HG02884 (cell line): ENCODE data around the gene MDH1B.
"Not testable (repeated sequence)": the region's sequence is repeated elsewhere in the genome, so short reads cannot be mapped to it uniquely, and the experiment has no call there.

ENCODE experiments used
- ATAC-seq: cut with Tn5 transposase; IDR thresholded peaks from one replicate; pipeline ENCODE4 v1.9.1; 2021; ENCODE audit warnings: mild to moderate bottlenecking, moderate library complexity; ENCODE audit not compliant: unreplicated experiment

Gene MDH1B

DNA sequence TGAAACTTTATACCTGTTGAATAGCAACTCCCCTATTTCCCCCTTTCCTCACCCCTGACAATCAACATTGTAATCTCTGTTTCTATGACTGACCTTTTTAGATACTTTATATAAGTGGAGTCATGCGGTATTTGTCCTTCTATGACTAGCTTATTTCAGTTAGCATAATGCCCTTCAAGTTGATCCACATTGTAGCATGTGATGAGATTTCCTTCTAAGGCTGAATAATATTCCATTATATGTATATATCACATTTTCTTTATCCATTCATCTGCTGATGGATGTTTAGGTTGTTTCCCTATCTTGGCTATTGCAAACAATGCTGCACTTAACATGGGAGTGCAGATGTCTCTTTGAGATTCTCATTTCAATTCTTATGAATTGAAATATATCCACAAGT, 9.7 kb upstream of the MDH1B start:
- no peak for ATAC-seq

DNA sequence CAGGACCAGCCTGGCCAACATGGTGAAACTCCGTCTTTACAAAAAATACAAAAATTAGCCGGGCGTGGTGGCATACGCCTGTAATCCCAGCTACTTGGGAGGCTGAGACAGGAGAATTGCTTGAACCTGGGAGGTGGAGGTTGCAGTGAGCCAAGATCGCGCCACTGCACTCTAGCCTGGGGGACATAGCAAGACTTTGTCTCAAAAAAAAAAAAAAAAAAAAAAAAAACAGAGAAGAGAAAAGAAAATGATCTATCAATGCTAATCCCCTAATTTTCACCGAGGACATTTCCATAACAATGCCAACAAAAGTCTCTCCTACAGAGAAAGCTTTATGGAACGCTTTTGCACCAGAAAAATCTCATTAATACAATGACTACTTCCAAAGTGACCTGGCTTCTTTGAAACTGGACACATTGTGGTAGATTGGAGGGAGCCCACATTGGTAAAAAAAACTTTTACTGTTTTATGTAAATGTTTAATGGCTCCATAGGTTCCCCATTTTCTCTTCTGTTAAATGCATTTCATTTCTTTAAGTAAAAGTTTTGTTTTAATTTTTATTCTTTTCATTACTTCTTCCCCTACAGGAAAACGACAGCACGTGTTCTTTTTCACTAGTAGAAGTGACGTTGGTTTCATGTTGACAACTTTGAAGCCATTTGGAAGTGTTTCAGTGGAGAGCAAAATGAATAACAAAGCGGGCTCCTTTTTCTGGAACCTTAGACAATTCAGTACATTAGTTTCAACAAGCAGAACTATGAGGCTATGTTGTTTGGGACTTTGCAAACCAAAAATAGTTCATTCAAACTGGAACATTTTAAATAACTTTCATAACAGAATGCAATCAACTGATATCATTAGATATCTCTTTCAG, 1.2 kb upstream of the MDH1B start:
- no peak for ATAC-seq

DNA sequence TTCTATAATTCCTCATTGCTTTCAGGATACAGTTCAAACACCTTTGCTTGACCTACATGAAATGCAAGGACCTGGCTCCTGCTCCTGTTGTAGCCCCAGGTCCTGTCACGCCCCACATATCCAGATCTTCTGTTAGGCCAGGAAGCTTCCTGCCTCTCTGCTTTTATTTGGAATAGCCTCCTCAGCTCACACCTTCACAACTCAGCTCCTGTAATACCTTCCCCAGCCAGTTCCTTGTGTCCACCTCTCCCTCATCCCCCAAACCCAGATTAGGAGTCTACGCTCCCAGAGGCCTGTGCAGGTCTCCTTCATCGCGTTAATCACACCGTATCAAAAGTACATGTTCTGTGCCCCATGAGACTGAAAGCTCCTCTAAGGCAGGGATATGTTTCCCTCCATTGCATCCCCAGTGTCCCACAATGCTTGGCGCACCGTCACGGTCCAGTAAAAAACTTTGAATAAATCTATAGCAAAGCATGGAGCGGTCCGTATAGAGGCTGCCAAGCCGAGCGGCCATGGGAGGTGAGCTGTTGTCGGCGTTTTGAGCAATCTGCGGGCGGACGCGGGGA, 371 bp downstream of the MDH1B start:
- ATAC-seq, result no peak

DNA sequence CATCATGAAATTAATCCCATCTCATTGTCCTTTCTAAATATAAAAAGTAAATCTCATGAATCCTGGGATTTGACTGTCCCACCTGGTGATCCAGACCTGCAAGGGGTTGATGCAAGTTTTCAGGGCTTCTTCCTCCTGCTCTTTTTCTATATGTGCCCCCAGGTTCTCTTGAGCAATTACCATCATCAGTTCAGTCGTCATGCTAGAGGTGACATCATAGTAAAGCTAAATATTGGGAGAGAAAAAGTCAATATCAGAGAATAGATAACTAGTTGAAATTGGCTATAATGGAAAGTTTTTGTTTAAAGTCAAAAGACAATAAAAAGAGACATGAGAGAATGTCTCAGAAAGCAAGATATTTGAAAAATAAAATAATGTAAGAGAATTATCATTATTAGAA, 8.3 kb downstream of the MDH1B start:
- ATAC-seq, result no peak

DNA sequence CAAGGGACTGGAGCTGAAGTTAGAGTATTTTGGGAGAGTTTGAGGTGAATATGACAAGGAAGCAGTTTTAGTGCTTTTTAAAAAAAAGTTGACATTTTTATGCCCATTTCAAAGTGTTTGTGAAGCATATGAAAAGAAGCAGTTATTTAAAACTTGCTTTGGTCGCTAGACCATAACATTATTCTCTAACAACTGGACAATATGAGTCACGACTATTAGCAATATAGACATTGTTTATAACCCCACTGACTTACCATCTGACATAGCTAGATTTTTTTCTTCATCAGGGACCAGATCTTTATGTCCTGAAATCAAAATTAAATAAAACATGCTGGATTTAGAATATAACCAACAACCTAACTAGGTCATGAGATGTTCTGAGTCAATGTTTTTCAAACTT, 24.3 kb downstream of the MDH1B start:
- peak; percentile 52 for ATAC-seq

DNA sequence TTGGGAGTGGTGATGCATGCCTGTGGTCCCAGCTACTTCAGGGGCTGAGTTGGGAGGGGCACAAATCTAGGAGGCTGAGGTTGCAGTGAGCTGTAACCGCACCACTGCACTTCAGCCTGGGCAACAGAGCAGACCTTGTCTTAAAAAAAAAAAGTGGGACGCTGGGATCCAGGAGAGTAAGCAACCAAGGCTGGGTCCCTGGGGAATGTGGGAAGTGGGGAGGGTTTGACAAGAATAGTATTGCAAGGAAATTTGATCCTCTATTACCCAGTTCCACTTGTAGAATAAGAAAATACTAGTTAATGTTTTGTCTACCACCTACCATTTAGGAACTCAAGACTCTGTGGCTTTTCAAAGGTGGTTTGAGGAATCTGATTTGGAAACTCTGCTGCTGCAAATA, 25.9 kb downstream of the MDH1B start:
- no peak for ATAC-seq

DNA sequence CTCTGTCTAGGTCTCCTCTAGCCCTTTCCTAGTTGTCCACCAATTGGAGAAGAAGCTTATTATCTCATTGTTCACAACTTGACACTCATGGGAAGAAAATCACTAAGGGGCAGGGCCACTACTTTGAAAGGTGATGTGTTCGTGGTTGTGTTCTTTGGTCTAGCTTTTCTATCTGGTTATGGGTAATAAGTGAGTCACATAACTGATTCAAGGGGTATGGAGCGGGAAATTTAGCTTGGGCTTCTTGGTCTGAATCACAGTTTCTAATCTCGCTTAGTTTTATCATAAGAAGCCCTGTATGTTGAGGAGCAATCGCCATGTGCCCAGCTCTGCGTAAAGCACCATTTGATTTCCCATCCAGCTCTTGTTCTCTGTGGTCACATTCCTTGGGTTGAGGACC, 28.2 kb downstream of the MDH1B start:
- no peak for ATAC-seq

DNA sequence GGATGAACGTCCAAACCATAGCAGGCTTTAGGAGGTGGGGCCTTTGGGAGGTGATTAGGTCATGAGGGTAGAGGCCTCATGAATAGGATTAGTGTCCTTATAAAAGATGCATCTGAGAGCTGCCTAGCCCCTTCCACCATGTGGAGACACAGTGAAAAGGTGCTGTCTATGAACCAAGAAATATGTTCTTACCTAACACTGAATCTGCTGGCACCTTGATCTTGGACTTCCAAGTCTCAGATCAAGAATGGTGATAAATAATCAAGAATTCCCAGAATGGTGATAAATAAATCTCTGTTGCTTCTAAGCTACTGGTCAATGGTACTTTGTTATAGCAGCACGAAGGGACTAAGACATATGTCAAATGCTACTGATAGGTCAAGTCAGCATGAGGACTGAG, 31.8 kb downstream of the MDH1B start:
- ATAC-seq, result no peak

DNA sequence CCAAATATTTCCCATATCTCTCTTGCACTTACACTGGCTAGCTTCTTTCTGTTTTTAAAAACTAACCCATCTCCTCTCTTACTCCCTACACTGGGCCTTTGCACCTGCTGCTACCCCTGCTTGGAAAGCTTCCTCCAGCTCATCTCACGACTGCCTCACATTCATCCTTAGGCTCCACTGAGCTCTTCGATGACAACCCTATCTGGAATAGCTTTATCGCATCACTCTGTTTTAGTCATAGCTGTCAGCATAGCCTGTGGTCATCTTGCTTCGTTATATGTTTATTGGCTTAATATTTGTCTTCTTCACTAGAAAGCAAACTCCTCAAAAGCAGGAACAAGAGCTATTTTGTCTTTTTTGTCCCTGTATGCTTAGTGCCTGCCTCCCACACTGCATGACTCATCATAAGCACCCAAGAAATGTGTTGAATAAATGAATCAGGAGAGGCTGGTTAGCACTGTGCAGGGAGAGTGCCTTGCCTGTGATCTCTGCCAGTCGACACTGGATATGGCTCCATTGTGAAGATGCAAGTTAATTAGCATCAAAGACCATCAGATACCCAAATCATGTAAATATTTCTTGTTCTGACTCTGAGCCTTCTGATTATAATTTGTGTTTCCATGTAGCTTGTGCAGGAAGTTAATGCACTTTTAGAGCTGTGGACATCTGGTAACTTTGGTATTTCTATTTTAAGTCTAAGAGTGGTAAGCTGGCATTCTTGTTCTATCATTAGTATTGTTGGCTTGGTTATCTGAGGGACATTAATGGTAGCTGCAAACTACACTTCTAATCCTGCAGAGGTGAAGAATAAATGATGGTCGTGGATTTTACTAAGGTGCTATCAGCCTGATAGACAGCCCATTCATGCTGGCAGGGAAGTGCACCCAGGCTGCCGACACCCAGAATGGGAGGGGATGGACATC, 36.6 kb downstream of the MDH1B start:
- ATAC-seq, result no peak

DNA sequence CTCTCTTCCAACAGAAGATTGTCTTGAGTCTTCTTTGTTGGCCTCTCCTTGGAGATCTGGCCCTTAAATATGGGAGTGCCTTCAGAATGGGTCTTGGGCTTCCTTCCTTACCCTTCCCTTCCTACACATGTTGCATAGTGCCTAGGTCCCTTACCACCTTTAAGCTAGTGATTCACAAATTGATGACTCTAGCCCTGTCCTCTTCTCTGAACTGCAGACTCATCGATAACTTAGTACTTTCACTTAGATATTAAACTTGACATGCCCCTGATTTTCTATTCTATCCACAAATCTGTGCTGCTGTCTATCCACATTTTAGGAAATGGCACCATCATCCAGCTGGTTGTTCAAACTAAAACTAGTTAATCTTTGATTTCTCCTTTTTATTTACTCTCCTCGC, 37.8 kb downstream of the MDH1B start:
- ATAC-seq, result no peak

DNA sequence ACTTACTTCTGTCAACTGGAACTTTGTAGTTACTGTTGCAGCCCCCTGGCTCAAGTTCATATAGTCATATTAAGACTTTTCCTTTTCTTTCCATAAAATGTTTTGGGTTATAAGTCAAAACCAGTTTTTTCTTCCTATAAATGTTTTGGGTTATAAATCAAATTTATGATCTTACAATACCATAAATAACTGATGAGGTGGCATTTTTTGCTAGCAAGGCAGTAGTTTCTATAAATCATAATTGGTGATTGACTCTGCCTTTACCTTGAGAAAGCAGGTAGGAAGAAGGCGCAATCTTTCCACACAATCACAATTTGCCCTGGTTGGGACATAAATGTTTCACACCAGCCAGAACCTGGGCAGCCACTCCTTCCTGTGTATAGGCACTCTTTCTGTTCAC, 41.8 kb downstream of the MDH1B start:
- ATAC-seq, result no peak

DNA sequence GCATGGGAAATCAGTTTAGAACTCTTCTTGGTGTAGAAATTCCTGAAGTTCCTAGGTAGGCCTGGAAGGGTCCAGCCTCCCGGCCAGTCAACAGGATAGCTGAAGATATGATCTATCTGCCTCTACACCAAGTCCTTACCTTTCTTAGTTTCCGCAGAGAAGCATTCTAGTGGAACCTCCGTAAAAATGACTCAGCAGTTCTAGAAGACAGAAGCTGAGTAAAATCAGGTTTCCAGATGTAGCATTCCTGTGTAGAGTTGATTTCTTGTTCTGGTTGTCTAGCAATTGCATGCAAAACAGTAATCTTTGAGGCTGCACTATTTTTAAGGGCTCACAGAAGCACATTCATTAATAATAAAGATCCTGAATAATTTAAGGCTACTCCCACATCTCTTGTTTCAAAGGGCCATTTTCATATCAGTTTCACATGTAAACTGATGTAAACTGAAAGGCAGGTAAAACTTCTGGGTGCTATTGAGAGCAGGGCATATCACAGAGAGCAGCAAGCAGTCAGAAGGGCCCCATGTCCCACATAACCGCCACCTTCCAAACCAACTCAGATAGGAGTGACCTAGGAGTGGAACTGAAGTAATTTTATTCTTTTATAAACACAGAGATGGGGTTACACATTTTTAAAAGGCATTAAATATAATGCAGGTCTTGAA, 43.7 kb downstream of the MDH1B start:
- peak; percentile 89 for ATAC-seq

DNA sequence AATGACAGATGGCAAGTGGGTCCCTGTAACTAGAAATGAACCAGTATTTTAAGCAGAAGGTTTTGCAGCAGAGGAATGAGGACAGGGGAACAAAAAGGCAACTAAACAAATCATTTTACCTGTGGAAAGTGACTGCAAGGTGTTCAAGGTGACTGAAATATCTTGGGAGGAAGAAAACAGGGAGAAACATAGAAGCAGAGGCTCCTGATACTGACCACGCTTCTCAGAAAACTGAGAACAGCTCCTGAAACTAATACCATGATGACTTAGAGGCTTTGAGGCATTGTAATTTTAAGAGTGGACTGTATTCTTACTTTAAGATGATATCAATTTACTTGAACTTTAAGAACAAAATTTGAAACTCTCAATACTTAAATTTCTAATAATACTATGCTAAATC, 46.8 kb downstream of the MDH1B start, which contains the start of gene DYTN:
DYTN (minus strand) TSS at position 101 of the 400 bp plus-strand sequence. CDS start 117 bp downstream, outside the sequence.
- no peak for ATAC-seq

DNA sequence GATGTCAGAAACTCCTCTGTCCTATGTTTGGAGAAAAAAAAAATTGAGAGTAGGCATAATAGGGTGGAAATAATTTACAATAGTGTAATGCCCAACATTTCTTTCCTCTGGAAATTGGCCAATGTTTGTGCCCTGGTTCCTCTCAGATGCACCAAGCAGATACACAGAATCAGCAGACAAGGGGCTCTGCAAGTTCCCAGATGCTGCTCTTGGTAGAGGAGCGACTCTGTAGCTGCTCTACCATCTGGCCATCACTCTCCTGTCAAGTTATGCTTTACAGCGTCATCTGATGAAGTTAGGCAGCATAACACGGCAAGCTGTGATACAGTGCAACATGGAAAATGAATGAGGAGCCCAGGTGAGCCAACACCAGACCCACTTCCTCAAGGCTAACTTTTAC, 48.5 kb downstream of the MDH1B start:
- no peak for ATAC-seq

DNA sequence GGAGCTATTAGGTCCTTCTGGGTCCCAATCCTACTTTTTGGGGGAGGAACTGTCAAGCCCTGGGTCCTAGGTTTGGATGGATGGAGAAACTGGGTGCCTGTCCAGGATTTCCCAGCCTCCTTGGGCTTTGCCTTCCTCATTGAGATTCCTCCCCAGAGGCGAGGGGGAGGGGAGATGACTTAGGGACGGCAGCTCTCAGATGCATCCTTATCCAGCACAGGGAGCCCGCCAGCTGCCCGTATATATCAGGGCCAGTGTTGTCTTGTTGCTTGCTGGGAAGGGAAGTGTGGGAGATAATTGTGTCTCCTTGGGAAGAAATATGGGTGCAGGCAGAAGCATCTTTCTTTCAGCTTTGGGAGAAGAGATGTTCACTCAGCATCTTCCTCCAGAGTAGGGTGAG, 49.9 kb downstream of the MDH1B start:
- not testable (repeated sequence) for ATAC-seq

DNA sequence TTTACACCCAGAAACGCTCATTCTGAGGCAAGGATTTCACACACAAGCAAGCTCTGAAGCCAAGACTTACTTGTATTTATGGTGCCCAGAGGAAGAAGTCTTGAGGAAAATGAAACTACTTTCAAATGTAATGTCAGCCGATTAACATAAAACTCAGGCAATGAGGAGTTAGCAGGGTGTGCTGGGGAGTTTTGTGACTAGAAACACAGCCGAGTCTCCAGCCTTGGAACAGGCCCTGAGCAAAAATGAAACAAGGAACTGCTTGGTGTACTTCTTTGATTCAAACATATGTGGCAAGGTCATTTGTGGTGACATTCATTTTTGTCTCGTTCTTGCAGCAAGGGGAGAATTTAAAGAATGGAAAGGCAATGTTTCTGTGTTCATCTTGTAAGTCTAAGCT, 51.4 kb downstream of the MDH1B start:
- peak; percentile 90 for ATAC-seq

DNA sequence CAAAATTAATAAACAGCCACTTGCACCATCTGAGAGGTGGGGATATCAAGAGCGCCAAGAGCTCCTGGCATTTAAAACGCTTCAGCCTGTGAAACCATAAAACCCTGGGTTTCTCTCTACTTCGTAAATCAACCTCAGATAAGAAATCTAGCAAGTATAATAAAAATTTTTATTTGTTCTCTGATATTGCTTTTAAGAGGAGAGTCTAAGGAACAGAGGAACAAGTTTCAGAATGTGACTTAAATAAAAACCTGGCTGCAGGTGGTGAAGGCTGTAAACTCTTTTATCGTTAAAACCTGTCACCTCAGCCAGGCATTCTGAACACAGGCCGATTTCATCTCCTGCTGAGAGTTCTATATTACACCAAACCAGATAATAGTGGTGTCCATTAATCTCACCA, 56.8 kb downstream of the MDH1B start:
- ATAC-seq, result no peak

DNA sequence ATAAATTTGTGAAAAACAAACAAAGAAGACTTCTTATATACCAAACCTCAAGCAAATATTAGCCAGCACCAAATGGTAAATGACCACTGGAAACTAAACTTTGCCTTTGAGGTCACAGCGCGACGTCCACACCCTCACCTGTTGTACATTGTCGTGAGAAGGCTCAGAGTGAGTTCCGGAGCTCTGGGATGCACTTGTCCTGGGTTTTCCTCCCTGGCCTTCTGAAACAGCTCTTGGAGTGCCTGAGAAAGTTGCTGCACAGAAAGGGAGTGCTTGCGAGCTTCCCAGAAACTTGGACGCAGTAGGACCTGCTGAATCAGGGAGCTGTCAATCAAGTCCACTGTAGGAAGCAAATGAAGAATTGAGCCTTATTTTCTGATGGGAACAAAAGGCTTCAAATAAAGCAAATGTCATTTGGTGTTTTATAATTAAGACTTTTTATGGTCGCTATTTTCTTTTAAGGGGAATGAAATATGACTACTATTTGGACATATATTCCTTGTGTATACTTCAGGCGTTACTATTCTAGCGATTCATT, 57.9 kb downstream of the MDH1B start:
- ATAC-seq, result no peak

DNA sequence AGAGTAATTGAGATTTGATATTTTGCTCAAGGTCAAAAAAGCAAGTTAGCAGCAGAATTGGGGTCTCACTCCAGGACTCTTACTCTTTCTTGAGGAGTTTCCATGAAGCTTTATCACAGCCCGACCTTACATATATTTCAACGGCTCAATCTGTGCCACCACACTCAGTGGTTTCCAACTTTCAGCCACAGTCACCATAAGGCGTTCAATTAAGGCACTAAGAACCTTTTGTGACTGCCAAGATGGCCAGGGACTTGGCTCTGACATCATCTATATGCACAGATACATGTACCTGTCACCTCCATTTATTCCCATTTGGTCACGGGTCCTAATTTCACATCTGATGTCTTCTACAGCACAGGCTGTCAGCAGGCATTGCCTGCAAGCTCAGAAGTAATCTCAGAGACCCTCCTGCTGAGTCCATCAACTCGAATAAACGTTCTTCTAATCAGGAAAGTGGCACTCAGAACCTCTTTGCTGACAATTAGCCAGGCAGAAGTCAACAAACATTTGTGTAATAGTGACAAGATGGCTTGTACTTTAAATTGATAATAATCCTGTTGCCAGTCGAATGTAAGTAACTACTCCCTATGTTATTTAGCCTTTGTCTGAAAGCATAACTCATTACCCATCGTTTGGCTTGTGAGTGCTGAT, 63.0 kb downstream of the MDH1B start:
- no peak for ATAC-seq

DNA sequence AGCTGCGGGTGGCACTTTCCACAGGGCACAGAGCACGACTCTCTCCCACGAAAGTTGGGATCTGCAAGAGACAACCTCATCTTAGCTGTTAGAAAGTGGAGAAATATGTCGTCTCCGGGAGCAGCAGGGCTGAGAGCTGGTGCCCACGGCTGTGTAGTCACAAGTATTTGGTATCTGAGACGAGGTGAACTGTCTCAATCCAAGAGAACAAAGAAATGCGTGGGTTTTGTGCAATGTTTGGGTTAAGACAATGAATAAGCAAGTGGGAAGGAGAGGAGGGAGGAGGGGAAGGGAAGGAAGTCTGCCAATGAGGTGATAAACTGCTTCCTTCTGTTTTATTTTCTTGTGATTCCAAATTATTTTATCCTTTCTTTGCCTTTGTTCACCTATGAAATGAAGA, 65.0 kb downstream of the MDH1B start:
- ATAC-seq, result no peak
